Measurements from ENCODE around the gene AMBRA1.

AMBRA1 gene

DNA sequence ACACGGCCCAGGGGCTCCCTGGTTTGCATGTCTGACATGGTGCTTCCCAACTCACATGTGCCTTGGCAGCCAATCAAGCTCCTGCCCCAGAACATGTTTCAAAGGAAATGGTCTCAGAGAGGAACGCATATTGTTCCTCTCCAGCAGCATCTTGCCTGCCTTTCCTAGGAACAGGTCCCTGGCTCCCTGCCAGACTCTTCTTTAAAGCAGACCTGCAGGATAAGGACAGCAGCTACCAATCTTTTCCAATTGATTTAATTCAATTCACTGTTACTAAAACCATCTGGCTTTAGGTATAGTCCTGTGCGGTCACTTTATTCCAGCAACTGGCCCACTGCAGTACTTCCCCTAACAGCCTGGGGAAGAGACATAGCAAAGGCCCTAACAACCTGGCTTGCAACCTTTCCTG is 79.9 kb downstream of the AMBRA1 start:
- Histone ChIP-seq H3K9me3 (ENCODE audit: low read length) (no peaks in the 10 kb centered on the region), H3K27ac (ENCODE audit: low read depth, low read length) (no peak overlapping the region), H3K9ac (ENCODE audit: low read length) (no peak overlapping the region), H3K36me3 (ENCODE audit: insufficient read depth, low read length) (peaks cover 8% of the 10 kb centered on the region), H3K4me3 (ENCODE audit: low read depth in 1 of 2, low read length in 2 of 2) (no peak overlapping the region), H3K4me1 (ENCODE audit: insufficient read depth, low read length) (peaks cover 13% of the 10 kb centered on the region), H3K27me3 (ENCODE audit: control insufficient read depth in 1 of 2, insufficient read depth in 2 of 2, low read length in 2 of 2) (no peaks in the 10 kb centered on the region)

DNA sequence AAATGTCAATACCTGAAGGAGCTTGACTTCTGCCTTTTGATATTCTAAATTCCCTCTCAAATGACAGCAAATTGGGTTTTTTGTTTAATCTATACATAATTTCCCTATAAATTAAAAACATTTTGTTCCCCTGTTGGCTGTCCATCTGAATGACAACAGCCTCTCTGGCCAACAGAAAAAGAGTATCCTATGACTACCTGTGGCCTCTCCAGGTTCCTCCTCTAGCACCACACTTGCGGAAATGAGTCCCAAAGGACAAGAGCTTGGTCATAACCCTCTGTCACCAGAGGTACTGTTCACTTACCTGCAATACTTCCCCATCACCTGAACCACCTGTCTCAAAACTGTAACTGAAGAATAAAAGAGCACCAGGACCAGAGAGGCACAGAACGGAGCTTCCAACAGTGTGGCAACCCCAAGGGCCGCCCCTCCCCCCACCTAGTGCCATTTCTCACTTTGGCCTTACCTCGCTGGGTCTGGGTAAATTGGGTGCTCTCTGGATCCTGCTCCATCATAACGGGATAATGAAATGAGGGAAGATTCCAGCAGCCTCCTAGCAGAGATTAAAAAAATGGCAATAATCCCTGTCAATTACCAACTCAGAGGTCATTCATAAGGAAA is 81.5 kb downstream of the AMBRA1 start:
- Histone ChIP-seq H3K9ac (ENCODE audit: low read length) (no peak overlapping the region), H3K27ac (ENCODE audit: low read depth, low read length) (no peak overlapping the region), H3K9me3 (ENCODE audit: low read length) (no peaks in the 10 kb centered on the region), H3K4me1 (ENCODE audit: insufficient read depth, low read length) (peaks cover 13% of the 10 kb centered on the region), H3K27me3 (ENCODE audit: control insufficient read depth in 1 of 2, insufficient read depth in 2 of 2, low read length in 2 of 2) (no peaks in the 10 kb centered on the region), H3K4me3 (ENCODE audit: low read depth in 1 of 2, low read length in 2 of 2) (no peak overlapping the region), H3K36me3 (ENCODE audit: insufficient read depth, low read length) (peaks cover 22% of the 10 kb centered on the region)

DNA sequence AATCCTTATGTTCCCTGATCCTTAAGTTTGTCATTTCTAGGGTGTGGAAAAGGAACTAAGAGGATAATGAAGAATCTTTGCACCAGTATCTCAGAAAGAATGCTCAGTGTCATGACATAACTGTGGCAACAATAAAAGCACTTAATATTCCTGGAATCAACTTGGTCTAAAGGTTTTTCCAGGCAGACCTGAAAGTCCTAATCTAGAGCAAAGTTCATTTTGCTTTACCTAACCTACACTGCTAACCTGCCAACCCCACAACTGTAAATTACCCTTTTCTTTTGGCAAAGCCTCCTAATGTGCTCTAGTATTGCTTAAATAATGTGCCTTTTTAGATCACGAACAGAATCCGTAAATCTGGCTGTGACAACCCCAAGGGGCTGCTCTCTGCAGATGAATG is 82.5 kb downstream of the AMBRA1 start:
- no peaks in the 10 kb centered on the region for H3K9me3 ChIP-seq (ENCODE audit: low read length)
- no peak overlapping the region for H3K4me3 ChIP-seq (ENCODE audit: low read depth in 1 of 2, low read length in 2 of 2)
- peaks cover 13% of the 10 kb centered on the region for H3K4me1 ChIP-seq (ENCODE audit: insufficient read depth, low read length)
- peaks cover 25% of the 10 kb centered on the region for H3K36me3 ChIP-seq (ENCODE audit: insufficient read depth, low read length)
- H3K27ac ChIP-seq (ENCODE audit: low read depth, low read length) = no peak overlapping the region
- H3K27me3 ChIP-seq (ENCODE audit: control insufficient read depth in 1 of 2, insufficient read depth in 2 of 2, low read length in 2 of 2) = no peaks in the 10 kb centered on the region
- no peak overlapping the region for H3K9ac ChIP-seq (ENCODE audit: low read length)

DNA sequence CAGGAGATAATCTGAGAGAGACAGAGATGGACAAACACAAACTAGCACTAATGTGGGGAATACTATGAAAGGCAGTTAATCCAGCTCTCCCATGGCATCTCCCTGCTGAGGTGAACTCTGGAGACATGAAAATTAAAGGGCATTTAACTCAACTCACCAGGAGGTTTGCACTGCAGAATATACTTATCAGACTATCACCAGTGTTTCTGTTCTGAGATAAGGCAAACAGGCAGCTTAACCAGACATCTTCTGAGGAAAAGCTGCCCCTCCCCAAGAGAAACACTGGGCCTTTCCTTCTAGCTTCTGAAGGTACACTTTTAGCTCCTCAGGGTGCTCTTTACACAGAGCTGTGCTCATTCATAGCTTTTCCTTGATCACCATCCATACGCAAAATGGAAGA is 85.5 kb downstream of the AMBRA1 start:
- Histone ChIP-seq H3K9me3 (ENCODE audit: low read length) (no peaks in the 10 kb centered on the region), H3K4me1 (ENCODE audit: insufficient read depth, low read length) (peaks cover 1% of the 10 kb centered on the region), H3K9ac (ENCODE audit: low read length) (no peak overlapping the region), H3K27ac (ENCODE audit: low read depth, low read length) (no peak overlapping the region), H3K4me3 (ENCODE audit: low read depth in 1 of 2, low read length in 2 of 2) (no peak overlapping the region), H3K27me3 (ENCODE audit: control insufficient read depth in 1 of 2, insufficient read depth in 2 of 2, low read length in 2 of 2) (no peaks in the 10 kb centered on the region), H3K36me3 (ENCODE audit: insufficient read depth, low read length) (peaks cover 41% of the 10 kb centered on the region)

DNA sequence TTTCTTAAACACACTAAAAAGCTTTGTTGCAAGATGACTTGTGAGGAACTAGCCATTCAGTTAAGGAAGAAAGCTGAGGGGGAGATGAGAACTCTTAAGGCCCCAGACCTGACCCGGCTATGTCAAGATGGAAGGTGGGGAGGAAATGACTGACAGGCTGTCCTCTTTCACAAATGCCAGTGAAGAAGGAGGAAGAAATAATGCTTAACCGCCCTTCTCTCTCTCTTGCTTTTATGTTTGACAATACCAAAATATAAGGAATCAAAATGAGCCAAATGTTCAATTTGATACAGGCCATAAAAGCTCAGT is 87.4 kb downstream of the AMBRA1 start:
- no peaks in the 10 kb centered on the region for H3K4me1 ChIP-seq (ENCODE audit: insufficient read depth, low read length)
- H3K27ac ChIP-seq (ENCODE audit: low read depth, low read length) = no peak overlapping the region
- no peaks in the 10 kb centered on the region for H3K27me3 ChIP-seq (ENCODE audit: control insufficient read depth in 1 of 2, insufficient read depth in 2 of 2, low read length in 2 of 2)
- no peak overlapping the region for H3K9ac ChIP-seq (ENCODE audit: low read length)
- peaks cover 33% of the 10 kb centered on the region for H3K36me3 ChIP-seq (ENCODE audit: insufficient read depth, low read length)
- H3K4me3 ChIP-seq (ENCODE audit: low read depth in 1 of 2, low read length in 2 of 2) = no peak overlapping the region
- no peaks in the 10 kb centered on the region for H3K9me3 ChIP-seq (ENCODE audit: low read length)

DNA sequence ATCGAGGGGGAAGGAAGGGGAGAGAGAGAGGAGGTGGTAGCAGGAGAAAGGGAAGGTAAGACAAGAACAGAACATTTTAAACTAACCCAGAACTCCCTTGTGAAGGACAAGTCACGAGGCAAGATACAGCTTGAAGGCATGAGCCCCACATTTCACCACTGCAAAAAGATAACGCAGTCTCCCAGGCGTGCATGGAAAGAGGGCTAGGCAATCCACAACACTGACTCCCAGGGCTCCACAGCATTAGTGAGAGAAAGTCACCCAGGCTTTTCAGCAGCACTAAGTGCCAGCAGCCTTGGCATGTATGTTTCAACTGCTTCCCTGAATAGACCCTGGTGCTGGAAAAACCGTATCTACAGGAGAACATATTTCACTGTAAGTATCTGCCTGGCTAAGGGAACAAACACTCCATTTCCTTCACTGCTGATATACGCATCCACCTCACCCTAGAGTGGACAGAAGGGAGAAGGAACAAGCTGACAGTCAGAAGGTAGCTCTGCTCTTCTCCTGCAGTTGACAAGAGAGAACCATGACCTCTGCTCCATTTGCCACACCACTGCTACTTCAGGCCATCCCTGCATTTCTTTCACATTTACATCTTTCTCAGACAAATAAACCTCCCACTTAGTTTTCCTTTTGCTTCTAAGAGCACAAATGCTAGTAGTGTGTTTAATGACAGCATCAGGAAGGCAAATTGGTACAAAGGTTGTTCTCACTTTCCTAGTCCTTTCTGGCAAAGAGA is 87.9 kb downstream of the AMBRA1 start:
- Histone ChIP-seq H3K4me3 (ENCODE audit: low read depth in 1 of 2, low read length in 2 of 2) (no peak overlapping the region), H3K9ac (ENCODE audit: low read length) (no peak overlapping the region), H3K9me3 (ENCODE audit: low read length) (no peaks in the 10 kb centered on the region)

DNA sequence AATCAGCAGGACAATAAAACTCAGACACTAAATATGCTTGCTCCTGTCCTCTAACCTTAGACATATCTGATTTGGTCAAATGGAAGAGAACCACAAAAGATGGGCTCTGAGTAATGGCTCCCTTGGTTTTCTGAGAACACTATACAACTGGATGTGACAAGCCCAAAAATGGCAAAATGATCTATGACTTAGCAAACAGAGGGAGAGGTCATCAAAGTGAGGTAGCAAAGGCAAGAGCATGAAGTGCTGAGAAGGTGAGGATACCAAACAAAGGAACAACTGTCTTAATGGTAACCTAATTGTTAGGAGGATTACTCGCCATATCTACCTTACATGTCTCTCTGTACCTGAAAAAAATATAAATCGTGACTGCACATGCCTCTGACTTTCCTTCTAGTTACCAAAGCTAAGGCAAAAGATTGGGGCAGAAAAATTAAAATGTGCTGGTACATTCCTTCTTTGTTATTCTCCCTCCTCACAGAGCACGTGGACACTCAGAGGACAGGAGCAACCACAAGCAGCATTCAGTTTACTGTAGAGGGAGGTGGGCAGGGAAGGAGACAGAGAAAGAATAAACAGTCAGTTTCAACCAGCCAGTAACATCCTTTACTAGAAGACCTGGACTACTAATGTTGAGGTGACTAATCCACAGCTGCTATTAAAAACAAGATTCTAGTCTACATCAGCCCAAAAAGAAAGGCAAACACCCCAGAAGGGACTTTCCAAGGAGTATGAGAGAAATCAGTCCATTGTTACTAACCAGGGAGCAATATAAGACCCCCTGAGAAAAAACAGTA is 88.8 kb downstream of the AMBRA1 start:
- H3K9me3 ChIP-seq (ENCODE audit: low read length) = no peaks in the 10 kb centered on the region
- no peak overlapping the region for H3K4me3 ChIP-seq (ENCODE audit: low read depth in 1 of 2, low read length in 2 of 2)
- no peak overlapping the region for H3K27ac ChIP-seq (ENCODE audit: low read depth, low read length)
- H3K27me3 ChIP-seq (ENCODE audit: control insufficient read depth in 1 of 2, insufficient read depth in 2 of 2, low read length in 2 of 2) = no peaks in the 10 kb centered on the region
- peaks cover 33% of the 10 kb centered on the region for H3K36me3 ChIP-seq (ENCODE audit: insufficient read depth, low read length)
- H3K9ac ChIP-seq (ENCODE audit: low read length) = no peak overlapping the region
- no peaks in the 10 kb centered on the region for H3K4me1 ChIP-seq (ENCODE audit: insufficient read depth, low read length)

More for the DNA sequence above, 87.9 kb downstream of the AMBRA1 start:
- Histone ChIP-seq H3K27ac (ENCODE audit: low read depth, low read length) (no peak overlapping the region), H3K27me3 (ENCODE audit: control insufficient read depth in 1 of 2, insufficient read depth in 2 of 2, low read length in 2 of 2) (no peaks in the 10 kb centered on the region), H3K4me1 (ENCODE audit: insufficient read depth, low read length) (no peaks in the 10 kb centered on the region), H3K36me3 (ENCODE audit: insufficient read depth, low read length) (peaks cover 33% of the 10 kb centered on the region)

DNA sequence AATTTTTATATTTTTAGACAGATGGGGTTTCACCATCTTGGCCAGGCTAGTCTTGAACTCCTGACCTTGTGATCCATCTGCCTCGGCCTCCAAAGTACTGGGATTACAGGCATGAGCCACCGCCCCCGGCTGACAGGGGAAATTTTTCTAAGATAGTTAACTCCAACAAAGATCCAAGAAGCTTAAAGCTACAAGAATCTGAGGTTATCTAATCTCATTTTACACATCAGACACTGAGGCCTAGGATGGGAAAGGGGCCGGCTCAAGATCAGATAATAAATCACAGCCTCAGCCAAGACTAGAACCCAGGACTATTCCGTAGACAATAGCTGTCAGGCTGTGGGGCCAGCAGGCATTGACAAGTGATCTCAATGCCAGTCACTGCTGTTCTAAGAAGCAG is 94.0 kb downstream of the AMBRA1 start:
- peaks cover 9% of the 10 kb centered on the region for H3K36me3 ChIP-seq (ENCODE audit: insufficient read depth, low read length)
- H3K4me3 ChIP-seq (ENCODE audit: low read depth in 1 of 2, low read length in 2 of 2) = no peak overlapping the region
- no peak overlapping the region for H3K27ac ChIP-seq (ENCODE audit: low read depth, low read length)
- peaks cover 6% of the 10 kb centered on the region for H3K4me1 ChIP-seq (ENCODE audit: insufficient read depth, low read length)
- H3K27me3 ChIP-seq (ENCODE audit: control insufficient read depth in 1 of 2, insufficient read depth in 2 of 2, low read length in 2 of 2) = no peaks in the 10 kb centered on the region
- no peak overlapping the region for H3K9ac ChIP-seq (ENCODE audit: low read length)
- H3K9me3 ChIP-seq (ENCODE audit: low read length) = no peaks in the 10 kb centered on the region

DNA sequence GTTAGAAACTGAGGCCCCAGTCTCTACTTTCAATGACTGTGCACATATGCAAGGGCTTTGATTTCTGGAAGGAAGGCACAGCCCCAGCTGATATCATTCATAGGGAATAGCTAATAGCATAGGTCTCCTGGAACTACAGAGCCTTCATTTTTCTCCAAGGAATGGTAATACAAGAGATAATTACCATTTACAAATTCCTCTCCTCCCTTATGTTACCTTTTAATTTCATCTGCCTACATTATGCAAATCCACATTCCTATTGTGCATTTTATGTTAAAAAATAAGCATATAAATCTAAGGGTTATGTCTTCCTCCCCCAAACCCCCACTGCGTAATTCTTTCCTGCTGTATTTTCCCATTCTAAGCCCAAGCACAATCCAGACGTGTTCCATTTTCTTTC is 94.9 kb downstream of the AMBRA1 start:
- no peak overlapping the region for H3K9ac ChIP-seq (ENCODE audit: low read length)

DNA sequence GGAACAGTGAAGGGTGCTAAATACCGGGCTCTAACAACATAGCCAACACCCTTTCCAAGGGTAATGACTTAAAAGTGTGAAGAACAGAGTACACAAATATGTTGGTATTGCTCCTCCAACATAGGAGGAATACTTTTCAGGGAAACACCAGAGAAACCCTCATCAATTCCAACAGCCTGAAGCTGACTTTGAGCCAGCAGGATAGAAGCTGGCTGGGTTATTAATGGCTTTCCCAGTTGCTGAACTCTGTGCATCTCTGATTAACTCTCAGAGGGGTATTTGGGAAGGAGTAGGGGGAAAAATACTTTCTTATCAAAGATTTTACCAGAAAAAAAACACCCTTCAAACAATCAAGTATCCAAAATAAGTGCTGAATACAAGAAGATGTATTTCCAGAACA is 95.6 kb downstream of the AMBRA1 start:
- Histone ChIP-seq H3K36me3 (ENCODE audit: insufficient read depth, low read length) (peaks cover 5% of the 10 kb centered on the region), H3K27ac (ENCODE audit: low read depth, low read length) (no peak overlapping the region), H3K9ac (ENCODE audit: low read length) (no peak overlapping the region), H3K4me1 (ENCODE audit: insufficient read depth, low read length) (peaks cover 6% of the 10 kb centered on the region), H3K27me3 (ENCODE audit: control insufficient read depth in 1 of 2, insufficient read depth in 2 of 2, low read length in 2 of 2) (no peaks in the 10 kb centered on the region), H3K4me3 (ENCODE audit: low read depth in 1 of 2, low read length in 2 of 2) (no peak overlapping the region), H3K9me3 (ENCODE audit: low read length) (no peaks in the 10 kb centered on the region)

More for the DNA sequence above, 94.9 kb downstream of the AMBRA1 start:
- Histone ChIP-seq H3K4me3 (ENCODE audit: low read depth in 1 of 2, low read length in 2 of 2) (no peak overlapping the region), H3K27me3 (ENCODE audit: control insufficient read depth in 1 of 2, insufficient read depth in 2 of 2, low read length in 2 of 2) (no peaks in the 10 kb centered on the region), H3K4me1 (ENCODE audit: insufficient read depth, low read length) (peaks cover 6% of the 10 kb centered on the region), H3K36me3 (ENCODE audit: insufficient read depth, low read length) (peaks cover 2% of the 10 kb centered on the region), H3K9me3 (ENCODE audit: low read length) (no peaks in the 10 kb centered on the region), H3K27ac (ENCODE audit: low read depth, low read length) (no peak overlapping the region)

DNA sequence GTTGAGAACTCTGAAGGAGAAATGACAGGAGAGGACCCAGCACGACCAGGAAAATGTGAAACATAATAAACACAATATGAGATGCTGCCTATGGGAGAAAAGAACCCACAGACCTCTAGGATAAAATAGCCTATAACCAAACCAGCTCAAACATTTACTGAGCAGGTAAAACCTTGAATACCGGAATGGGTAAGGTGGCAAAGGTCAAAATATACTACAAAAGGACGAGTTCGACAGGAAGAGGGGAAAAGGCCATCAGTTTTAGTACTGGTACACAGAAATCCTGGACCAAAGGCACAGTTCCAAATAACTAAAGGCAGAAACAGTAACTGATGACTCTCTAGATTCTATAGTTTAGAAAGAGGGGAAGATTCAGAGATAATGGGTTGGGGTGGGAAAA is 96.3 kb downstream of the AMBRA1 start:
- H3K27me3 ChIP-seq (ENCODE audit: control insufficient read depth in 1 of 2, insufficient read depth in 2 of 2, low read length in 2 of 2) = no peaks in the 10 kb centered on the region
- no peak overlapping the region for H3K27ac ChIP-seq (ENCODE audit: low read depth, low read length)
- no peak overlapping the region for H3K4me3 ChIP-seq (ENCODE audit: low read depth in 1 of 2, low read length in 2 of 2)
- peaks cover 6% of the 10 kb centered on the region for H3K4me1 ChIP-seq (ENCODE audit: insufficient read depth, low read length)
- no peak overlapping the region for H3K9ac ChIP-seq (ENCODE audit: low read length)
- H3K36me3 ChIP-seq (ENCODE audit: insufficient read depth, low read length) = peaks cover 5% of the 10 kb centered on the region
- no peaks in the 10 kb centered on the region for H3K9me3 ChIP-seq (ENCODE audit: low read length)

Measured in muscle layer of colon (tissue), 2 donors.